HuH-7.5 (cell line): ENCODE results near the gene HSPBP1.

Experiments used
- DNase-seq: peaks from one replicate; pipeline ENCODE4 v3.0.0; 2011; ENCODE audit warnings: low spot score

The HSPBP1 gene

DNA sequence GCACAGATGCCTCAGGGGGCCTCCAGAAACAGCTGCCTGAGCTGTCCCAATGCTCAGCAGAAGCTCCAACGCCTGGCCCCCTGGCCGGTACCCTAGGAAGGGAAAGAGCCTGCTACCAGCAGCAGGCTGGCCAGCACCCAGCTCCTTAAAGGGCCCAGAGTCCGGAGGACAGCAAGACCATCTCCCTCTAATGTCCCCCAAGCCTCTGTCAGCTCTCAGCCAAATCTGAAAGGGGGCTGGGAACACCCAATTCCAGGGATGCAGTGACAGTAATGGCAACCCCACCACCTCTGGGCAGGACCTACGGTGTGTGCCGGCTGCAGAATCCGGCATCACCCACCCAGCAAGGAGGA is 25.3 kb downstream of the HSPBP1 start:
- no peak for DNase-seq

DNA sequence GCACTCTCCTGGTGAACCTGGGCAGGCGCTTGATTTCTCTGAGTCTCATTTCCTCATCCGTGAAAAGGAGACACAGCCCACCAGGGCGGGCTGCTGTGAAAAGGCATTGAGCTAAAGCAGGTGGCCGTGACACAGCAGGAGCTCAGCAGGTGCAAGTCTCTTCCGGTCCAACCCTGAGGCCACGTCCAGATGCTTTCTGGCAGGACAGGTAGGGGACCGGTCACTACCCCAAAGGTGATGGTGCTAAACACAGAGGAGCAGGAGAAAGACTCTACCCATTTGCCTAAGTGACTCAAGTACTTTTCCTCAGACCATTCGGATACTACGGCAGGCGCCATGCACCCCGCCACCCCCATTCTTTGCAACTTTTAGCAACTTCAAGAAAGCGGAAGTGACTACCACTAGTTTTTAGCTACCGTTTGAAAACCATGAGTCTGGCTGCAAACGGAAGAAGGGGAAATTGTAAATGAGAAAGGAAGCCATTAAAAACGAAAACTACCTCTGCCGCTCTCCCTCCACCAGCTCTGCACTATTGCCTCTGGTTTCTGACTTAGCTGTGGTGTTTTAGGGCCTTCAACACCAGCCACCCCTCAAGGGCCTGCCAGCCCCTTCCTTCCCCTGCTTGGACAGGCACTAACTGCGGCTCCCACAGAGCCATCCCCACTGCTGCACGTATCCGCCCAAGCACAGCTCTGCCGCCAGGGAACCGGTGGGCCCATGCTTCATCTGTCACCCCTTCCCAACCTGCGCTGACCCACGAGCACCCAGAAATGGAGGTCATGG is 25.9 kb downstream of the HSPBP1 start:
- DNase-seq: no peak

DNA sequence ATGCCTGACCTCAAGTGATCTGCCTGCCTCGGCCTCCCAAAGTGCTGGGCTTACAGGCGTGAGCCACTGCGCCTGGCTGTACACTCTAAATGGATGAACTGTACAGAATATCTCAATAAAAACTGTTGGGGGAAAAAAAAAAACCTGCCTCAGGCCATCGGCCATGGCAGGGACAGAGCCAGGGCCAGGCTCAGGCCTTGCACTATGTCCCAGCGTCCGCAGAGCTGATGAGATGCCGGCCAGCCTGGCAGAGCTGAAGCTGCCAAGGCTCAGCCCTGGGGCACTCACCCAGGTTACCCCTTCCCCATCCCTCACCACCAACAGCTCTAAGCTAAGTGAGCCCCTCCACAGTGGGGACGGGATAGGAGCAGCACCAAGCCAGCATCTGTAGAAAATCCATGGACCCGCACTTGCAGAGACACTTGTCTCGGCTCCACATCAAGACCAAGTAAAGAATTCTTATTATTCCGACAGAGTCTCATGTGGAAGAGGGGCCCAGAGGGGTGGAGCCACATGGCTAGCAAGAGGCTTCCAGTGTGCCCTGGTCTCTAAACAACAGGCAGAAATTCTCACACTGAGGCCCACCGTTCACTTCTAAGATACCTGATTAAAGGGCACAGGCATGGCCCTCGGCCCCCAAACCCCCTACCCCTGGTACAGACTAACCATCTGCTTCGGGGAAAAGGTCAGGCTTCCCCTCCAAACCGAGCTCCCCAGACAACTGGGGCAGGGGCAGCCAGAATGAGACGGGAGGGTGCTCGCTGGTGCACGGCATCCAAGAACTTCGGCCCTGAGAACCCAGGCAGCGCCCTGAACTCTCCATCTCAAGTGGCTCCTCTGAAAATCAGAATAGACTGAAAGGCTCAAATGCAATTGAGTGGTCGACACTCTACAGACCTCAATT is 26.9 kb downstream of the HSPBP1 start:
- no peak for DNase-seq

DNA sequence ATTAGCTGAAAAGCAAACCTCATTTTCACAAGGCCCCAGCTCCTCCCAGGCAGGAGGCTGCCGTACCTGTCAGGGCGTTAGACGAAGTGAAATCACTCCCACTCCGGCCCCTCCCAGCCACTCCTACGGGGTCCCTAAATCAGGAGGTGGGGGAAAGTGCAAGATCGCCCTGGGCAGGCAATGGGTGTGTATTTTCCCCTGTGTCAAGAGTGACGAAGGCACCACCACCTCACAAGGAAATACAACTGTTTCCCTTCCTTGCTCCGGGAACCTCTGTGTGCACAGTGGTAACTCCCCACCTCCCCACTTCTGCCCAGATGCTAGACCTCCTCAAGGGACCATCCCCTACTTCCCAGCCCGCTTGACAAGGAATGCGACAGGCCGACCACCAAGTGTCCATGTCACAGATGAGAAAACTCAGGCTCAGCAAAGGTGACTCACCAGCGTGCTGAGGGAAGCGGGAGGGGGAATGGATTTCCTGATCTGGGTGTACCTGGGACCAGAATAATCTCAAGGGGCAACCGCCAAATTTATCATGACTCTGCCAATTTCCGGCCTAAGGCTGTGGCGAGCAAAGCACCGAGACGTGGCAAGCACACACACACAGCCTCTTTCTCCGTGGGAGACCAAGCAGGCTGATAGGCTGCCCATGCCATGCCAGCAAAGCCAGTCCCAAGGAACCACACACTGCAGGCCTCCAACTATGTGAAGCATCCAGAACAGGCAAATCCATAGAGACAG is 28.4 kb downstream of the HSPBP1 start:
- no peak for DNase-seq

DNA sequence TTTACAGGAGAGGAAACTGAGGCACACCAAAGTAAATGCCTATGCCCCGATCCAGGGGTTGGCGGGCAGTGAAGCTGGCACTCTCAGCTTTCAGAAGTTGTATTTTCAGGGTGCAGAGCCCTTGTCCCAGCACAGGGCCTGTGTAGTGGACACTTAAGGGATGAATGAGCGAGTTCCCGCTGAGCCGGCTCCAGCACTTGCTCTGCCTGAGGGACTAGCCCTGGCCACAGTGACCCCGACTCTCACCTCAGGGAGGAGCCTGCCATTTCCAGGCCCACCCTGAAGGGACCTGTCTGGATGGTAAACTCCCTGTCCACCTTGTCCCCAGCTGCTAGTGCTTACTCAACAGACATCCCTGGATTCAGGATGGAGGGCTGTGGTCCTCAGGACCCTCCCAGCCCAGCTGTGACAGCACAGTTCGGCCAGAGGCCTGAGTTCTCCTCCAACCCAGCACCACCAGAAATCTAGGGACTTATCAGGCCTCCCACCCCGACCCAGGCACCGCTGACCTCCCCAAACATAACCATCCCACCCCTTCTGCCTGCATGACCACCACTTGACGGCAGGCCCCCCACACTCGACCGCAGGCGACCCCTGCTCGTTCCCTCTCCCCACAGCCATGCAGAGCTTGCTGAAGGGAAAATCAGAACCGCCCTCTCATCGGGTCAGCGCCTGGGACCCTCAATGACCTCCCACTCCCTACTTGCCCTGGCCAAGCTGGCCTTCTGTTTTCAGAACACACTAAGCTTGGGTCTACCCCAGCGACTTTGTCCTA is 29.5 kb downstream of the HSPBP1 start:
- DNase-seq: no peak

DNA sequence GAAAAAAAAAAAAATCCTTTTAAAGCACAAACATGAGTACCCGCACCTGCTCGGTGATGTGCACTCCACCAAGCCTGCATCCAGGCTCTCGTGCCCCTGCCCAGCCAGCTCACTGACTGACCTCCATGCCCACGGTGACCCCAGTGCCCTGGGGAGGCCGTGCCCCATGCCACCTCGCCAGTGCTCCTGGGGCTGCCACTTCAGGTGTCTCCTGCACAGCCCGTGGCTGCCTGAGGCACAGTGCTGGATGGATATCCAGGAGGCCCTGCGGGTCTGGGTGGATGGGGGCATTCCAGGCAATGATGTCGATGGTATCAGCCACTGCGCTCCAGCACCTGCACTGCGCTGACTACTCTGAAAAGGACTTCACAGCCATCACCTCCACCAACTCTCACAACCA is 30.1 kb downstream of the HSPBP1 start:
- no peak for DNase-seq

DNA sequence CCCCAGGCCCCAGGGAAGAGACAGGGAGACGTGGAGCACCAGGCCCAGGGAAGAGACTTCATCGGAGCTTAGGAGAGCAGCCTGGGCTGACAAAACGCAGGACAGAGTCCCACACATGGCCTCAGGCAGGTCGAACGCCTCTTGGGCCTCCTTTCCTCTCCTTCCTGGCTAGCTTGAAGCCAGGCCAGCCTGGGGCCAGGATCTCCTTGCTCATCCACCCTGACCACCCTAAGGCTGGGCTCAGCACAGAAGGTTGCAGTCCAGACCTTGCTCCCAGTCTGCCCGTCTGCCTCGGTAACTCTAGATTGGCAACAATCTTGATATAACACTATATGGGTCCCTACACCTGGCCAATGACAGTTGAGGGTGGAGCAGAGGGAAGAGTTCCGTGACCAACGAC is 31.2 kb downstream of the HSPBP1 start:
- no peak for DNase-seq

DNA sequence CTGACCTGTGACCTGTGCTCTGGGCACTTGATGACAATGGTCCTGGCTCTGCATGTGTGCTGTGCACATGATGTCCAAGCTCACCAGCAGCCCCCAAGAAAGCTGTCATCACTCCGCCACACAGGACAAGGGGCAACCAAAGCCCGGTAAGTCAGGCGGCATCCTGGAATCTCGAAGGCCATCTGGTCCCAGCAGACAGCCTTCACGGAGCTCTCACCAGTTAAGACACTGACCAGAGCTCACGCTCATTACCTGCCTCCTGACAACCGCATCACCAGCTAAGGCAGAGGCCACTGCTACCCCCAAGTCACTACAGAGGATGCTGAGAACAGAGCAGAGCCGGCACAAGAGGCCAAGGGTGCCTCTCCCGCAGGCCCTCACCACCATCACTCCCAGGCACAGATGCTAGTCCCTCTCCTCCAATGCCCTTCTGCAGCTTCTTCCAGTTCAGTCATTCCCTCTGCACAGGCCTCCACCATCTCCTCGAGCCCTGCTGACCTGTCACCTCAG is 31.7 kb downstream of the HSPBP1 start:
- no peak for DNase-seq

DNA sequence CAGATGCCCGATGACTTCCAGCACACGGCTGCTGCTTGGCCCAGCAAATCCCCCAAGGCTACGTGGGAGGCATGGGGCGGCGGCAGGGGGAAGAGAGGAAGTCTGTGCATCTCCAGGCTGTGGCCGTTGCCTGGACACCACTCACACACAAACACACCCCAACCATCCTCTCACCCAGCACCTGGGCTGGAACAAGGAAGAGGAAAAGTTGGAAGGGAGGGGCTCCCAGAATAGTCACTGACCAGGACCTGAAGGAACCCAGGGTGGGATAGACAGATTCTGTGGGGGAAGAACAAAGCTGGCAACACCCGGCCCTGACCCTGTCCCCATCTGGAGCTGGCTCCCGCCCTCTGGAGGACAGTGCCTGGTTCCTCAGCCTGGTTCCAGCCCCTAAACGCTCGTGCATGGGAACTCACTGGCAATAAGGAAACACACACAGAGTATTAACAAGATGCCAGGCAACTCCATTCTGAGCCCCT is 32.2 kb downstream of the HSPBP1 start:
- DNase-seq: no peak

DNA sequence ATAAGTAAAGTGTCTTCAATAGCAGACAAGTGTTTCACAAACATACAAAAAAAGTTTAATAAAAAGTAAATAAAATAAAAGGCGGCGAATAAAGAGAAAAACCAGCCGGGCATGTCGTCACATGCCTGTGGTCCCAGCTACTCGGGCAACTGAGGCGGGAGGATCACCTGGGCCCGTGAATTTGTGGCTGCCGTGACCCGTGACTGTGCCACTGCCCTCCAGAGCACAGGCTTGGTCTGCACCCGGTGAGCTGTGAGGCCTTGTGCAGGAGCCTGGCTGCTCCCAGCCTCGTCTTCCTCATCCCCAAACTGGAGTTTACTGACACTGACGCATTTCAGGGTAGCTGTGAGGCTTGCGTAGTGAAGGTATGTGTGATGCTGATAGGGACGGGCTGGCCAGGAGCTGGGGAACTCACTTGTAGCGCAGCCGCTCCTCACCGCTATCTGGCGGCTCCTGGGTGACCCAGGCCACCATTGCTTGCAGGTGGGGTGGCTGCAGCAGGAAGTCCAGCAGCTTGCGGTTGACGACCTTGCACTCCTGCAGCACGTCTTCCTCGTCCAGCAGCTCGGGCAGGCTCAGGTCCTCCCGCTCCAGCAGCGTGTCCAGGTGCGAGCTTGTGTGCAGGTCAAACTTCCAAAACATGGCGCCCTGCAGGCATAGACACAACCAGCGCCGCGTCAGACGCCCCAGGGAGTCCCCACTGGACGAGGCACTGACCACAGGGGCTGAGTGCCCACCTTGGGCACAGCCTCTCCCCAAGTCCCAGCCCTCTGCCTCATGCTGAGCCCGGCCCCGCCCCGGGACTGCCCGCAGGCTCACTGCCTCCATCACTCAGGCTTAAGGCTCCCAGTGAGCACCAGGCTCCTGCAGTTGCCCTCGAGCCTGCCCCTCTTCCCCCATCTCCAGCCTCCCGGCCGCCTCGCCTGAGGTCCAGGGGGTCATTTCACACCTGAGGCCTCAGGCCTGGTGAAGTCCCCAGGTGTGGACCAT is 33.2 kb downstream of the HSPBP1 start:
- DNase-seq: no peak

DNA sequence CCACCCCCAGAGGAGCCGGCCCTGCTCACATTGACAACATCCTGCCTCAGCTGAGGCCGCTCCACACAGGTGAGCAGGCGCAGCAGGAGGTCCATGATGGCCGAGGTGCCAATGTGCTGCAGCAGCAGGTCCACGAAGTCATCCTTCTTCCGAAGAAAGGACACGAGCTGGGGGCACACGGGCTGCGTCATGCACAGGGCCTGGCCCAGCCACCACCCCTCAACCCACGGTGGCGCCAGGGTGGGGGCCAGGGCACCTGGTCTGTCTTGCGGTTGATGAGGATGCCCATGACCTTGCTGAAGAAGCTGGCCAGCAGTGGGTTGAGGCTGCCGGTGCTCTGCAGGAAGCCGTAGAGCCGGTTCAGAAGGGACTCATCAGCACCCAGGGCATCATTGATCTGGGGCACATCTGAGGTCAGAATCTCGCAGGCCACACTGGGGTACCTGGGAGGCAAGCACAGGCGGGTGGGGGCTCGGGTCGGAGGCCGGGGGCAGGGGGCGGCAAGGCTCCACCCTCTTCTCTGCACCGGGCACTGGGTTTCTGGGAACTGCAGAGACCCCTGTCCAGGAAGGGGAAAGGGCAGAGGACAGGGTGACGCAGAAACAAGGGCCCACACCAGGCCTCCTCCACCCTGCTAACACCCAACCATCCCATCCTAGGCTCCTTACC is 34.5 kb downstream of the HSPBP1 start:
- DNase-seq: no peak

DNA sequence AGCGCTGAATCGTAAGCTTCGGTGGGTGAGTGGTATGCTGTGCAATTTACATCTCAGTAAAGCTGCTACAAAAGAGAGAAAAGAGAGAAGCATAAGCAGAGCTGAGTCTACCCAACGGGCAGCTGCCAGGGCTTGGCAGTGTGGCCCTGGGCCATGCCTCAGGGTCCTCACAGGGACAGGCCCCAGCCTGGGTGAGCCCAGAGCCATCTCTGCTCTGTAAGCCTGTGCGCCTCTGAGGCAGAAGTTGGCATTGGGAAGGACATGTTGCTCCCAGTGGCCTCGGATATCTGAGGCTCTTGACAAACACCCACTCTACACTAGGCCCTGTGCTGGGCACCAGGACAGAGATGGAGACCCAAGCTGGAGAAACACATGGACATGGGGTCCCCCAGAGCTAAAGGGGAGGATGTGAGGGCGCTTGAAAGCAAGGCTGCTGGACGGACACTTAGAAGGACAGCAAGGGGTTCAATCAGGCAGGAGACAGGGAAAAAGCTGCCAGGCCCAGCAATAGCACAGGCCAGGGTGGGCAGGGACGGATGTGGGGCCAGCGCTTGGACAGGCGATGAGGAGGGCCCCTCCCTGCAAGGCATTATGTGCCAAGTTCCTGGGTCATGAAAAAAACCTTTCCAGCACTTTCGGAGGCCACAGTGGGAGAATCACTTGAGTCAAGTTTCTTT is 35.8 kb downstream of the HSPBP1 start:
- no peak for DNase-seq

DNA sequence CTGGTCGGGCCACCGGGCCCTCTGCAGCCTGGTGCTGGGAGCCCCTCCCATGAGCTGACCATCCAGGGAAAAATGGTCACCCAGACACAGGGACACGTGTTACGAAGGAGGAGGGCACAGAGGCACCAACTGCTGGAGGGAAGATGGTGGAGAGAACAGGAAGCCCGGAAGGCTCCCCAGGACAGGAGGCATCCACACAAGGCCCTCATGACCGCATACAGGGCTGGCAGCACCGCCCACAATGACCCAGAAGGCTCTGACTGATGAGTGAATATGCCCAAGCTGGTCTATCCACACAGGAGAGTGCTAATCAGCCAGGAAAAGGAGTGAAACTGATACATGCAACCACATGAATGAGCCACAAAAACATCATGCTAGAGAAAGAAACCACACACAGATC is 37.4 kb downstream of the HSPBP1 start:
- DNase-seq: no peak

DNA sequence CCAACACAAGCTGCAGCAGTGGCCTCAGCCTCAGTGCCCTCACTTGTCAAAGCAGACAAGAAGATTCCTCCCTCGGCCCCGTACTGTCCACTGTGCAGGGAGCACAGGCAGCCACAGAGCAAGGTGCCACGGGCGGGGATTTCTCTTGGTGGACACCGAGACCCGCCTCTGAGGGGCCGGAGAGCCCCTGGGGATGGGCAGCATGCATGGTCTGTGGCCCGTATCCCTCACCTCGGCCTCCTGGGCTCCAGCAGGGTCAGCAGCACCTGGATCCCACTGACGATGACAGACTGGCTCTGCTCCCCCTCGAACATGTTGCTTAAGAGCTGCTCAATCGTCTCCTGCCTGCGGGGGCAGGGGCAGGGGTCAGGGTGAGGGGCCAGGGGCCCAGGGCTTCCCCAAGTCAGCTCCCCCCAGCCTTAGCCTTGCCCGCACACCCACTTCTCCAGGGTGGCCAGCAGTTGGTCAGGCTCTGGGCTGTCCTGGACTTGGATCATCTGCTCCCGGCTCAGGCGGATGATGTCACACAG is 37.9 kb downstream of the HSPBP1 start:
- no peak for DNase-seq

DNA sequence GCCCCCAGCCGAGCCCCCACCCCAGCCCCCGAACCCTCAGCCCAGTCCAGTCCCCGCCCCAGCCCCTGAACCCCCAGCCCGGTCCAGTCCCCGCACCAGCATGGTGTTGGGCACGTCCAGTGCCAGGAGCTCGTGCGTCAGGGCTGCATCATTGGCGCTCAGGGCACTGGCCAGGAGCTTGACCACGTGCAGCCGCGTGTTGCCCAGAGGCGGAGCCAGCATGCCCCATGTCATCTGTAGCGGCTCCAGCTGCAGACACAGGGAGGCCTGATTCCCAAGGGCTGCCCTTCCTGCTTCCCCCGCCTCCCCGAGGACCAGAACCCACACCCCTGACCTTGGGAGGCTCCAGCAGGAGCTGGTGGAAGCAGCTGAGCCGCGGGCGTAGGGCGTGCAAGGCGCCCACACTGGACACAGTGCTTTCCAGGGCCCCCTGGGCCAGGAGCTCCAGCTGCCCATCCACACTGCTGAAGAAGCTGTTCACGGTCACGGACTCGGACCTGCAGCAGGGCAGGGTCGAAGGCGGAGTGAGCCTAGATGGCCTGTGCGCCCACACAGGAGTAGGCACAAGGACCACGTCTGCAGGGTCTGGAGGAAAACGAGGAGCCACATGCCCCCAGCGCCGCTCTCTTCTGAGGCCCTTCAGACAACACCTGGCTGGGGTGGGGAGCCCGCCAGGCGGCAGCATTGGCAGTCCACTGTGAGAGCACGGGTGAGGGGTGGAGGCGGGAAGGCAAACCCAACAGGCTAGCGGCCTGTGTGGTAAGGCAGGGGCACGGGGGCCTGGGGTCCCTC is 38.6 kb downstream of the HSPBP1 start:
- no peak for DNase-seq

DNA sequence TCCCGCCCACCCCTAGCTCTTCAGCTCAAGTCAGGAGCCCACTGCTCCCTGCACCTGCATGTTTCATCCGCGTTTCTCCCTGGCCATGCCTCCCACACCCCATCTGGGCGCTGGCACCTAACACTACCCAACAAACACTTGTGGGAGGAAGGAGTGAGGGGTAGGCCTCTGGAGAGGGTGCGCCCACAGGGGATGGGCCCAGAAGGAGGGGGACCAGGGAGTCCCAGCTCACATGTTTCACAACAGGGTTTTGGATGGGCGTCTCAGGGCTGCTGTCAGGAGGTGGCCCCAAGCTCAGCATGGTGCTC is 39.2 kb downstream of the HSPBP1 start:
- no peak for DNase-seq

DNA sequence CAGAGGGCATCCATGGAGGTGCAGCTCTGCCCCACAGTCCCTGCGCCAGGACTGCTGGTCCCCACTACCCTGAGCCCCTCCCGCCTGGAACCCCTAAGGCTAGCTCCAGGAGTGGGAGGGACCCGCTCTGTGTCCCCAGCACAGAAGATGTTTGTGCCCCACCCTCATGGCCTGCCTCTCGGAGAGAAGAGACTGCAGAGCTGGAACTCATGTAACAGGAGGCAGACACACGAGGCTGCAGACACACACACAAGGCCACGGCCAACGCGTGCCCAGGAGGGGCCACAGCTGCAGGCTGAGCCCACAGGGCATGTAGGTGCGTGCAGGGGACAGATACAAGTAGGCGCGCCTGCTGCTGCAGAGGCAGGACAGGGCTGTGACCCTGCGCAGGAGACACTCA is 40.9 kb downstream of the HSPBP1 start:
- no peak for DNase-seq

DNA sequence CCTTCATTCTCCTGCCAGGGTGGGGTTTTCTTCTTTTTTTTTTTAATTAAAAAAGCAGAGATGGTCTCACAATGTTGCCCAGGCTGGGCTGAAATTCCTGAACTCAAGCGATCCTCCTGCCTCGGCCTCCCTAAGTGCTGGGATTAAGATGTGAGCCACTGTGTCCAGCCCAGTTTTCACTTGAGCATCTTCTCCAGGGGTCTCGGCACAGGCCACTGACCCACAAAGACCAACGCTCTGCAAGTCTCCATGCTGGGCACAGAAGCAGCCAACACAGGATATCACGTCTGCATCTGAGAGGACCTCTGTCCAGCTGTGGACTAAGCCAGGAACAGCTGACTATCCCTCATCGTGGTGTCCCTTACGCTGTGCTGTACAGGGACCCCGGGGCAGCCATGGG is 41.9 kb downstream of the HSPBP1 start:
- no peak for DNase-seq
